IMR-90 (cell line): ENCODE data around the gene CRTC1. TPM values are rescaled to one million over a fixed set of nuclear protein-coding genes. Genes with fewer than 3 reads are reported as not detected.

Experiments
- ATAC-seq: fragments of 200-7000 bp; cut with Tn5 transposase; 2 replicates; pipeline ENCODE4 v1.9.1; 2020; ENCODE audit warnings: low read depth, mild to moderate bottlenecking, moderate library complexity
- BruUV-seq: library from RNA; stranded (reverse); fragments of 400-500 nt; replicated peaks from 2 replicates; lab custom pipeline; 2021; lab: Mats Ljungman, UMichigan
- CTCF ChIA-PET: fragments of 300-600 bp; formaldehyde crosslinking; extraction: SDS; loops from one replicate; lab custom pipeline; 2021; ENCODE audit warnings: antibody characterized with exemption; lab: Yijun Ruan, JAX
- POLR2A ChIA-PET: fragments of 300-600 bp; sonication (Branson Sonifier 250); formaldehyde crosslinking; loops from one replicate; lab custom pipeline; 2022; ENCODE audit warnings: antibody characterized with exemption; ENCODE audit not compliant: unreplicated experiment; lab: Charles Lee
- DNase-seq: peaks from one replicate; pipeline ENCODE4 v3.0.0; 2013
- H2AFZ ChIP-seq: replicated peaks from 2 replicates; pipeline ENCODE3; 2013; ENCODE audit warnings: low read length, mild to moderate bottlenecking; ENCODE audit not compliant: poor library complexity
- H2AK5ac ChIP-seq: 2 replicates; pipeline ENCODE4 v1.6.1; 2013; ENCODE audit warnings: low read depth, low read length, inconsistent platforms
- H2AK9ac ChIP-seq: replicated peaks from 2 replicates; pipeline ENCODE3; 2013; ENCODE audit warnings: mild to moderate bottlenecking, low read depth, low read length, moderate library complexity; ENCODE audit not compliant: poor library complexity
- H2BK120ac ChIP-seq: 2 replicates; pipeline ENCODE4 v1.6.1; 2013; ENCODE audit warnings: low read depth, low read length, inconsistent platforms
- H2BK15ac ChIP-seq: 3 replicates; pipeline ENCODE4 v1.6.1; 2013; ENCODE audit warnings: low read depth, low read length, inconsistent platforms
- H2BK20ac ChIP-seq: 2 replicates; pipeline ENCODE4 v1.6.1; 2013; ENCODE audit warnings: low read depth, mild to moderate bottlenecking, inconsistent platforms, low read length, moderate library complexity
- H2BK5ac ChIP-seq: 2 replicates; pipeline ENCODE4 v1.6.1; 2013; ENCODE audit warnings: mild to moderate bottlenecking, low read depth, low read length, inconsistent platforms; ENCODE audit not compliant: poor library complexity, severe bottlenecking
- H3K14ac ChIP-seq: replicated peaks from 2 replicates; pipeline ENCODE4 v1.6.1; 2013; ENCODE audit warnings: low read depth, low read length, inconsistent platforms
- H3K18ac ChIP-seq: 2 replicates; pipeline ENCODE4 v1.6.1; 2013; ENCODE audit warnings: low read depth, low read length, control low read depth
- H3K23ac ChIP-seq: 2 replicates; pipeline ENCODE4 v1.6.1; 2013; ENCODE audit warnings: low read depth, low read length, inconsistent platforms
- H3K27ac ChIP-seq: 2 replicates; pipeline ENCODE4 v1.5.1; 2013; ENCODE audit warnings: mild to moderate bottlenecking, control low read depth, low read length; ENCODE audit not compliant: insufficient read depth
- H3K27me3 ChIP-seq: 2 replicates; pipeline ENCODE4 v1.6.1; 2013; ENCODE audit warnings: low read length; ENCODE audit not compliant: control insufficient read depth, insufficient read depth
- H3K36me3 ChIP-seq: 2 replicates; pipeline ENCODE4 v1.6.1; 2013; ENCODE audit warnings: low read length, mixed read lengths; ENCODE audit not compliant: control insufficient read depth, insufficient read depth
- H3K4ac ChIP-seq: 2 replicates; pipeline ENCODE4 v1.6.1; 2013; ENCODE audit warnings: low read depth, low read length, inconsistent platforms
- H3K4me1 ChIP-seq: 2 replicates; pipeline ENCODE4 v1.6.1; 2013; ENCODE audit warnings: low read length, mixed read lengths; ENCODE audit not compliant: control insufficient read depth, insufficient read depth
- H3K4me2 ChIP-seq: 2 replicates; pipeline ENCODE4 v1.6.1; 2013; ENCODE audit warnings: low read depth, mild to moderate bottlenecking, control low read depth, low read length, moderate library complexity
- H3K4me3 ChIP-seq: 2 replicates; pipeline ENCODE4 v1.5.1; 2013; ENCODE audit warnings: low read depth, mild to moderate bottlenecking, control low read depth, low read length, moderate library complexity; ENCODE audit not compliant: insufficient read depth
- H3K56ac ChIP-seq: 2 replicates; pipeline ENCODE4 v1.6.1; 2013; ENCODE audit warnings: low read length, inconsistent platforms; ENCODE audit not compliant: insufficient read depth; ENCODE audit errors: extremely low read depth
- H3K79me1 ChIP-seq, 2 experiments: 2 replicates each; pipeline ENCODE4 v1.6.1; 2013; ENCODE audit warnings: low read length in 2 of 2, inconsistent platforms in 1 of 2, low read depth in 1 of 2
- H3K9ac ChIP-seq: 2 replicates; pipeline ENCODE4 v1.6.1; 2013; ENCODE audit warnings: low read depth, low read length, control low read depth
- H3K9me1 ChIP-seq: 2 replicates; pipeline ENCODE4 v1.6.1; 2013; ENCODE audit warnings: low read length, inconsistent platforms; ENCODE audit not compliant: insufficient read depth
- H3K9me3 ChIP-seq: 2 replicates; pipeline ENCODE4 v1.6.1; 2013; ENCODE audit warnings: low read length; ENCODE audit not compliant: control insufficient read depth, insufficient read depth
- H4K20me1 ChIP-seq: 2 replicates; pipeline ENCODE4 v1.6.1; 2013; ENCODE audit warnings: low read length, inconsistent platforms; ENCODE audit not compliant: insufficient read depth
- H4K5ac ChIP-seq: 2 replicates; pipeline ENCODE4 v1.6.1; 2013; ENCODE audit warnings: mild to moderate bottlenecking, low read depth, low read length, control low read depth
- H4K8ac ChIP-seq, 2 experiments: 2 replicates each; pipeline ENCODE4 v1.6.1; 2013; ENCODE audit warnings: low read depth in 2 of 2, low read length in 2 of 2, control low read depth in 1 of 2, inconsistent platforms in 1 of 2
- H4K91ac ChIP-seq: 2 replicates; pipeline ENCODE4 v1.6.1; 2013; ENCODE audit warnings: low read depth, low read length, inconsistent platforms; ENCODE audit not compliant: insufficient read depth
- CHD1 ChIP-seq: IDR thresholded peaks from 2 replicates; pipeline ENCODE4 v1.6.1; 2012; ENCODE audit warnings: low read depth, low read length, improper control_type of control experiment
- NFE2L2 ChIP-seq: fragments of 150-350 bp; IDR thresholded peaks from 2 replicates; pipeline ENCODE4 v1.6.1; 2016; ENCODE audit warnings: low read depth, mild to moderate bottlenecking, low read length
- POLR2A ChIP-seq: IDR thresholded peaks from 2 replicates; pipeline ENCODE4 v1.6.1; 2012; ENCODE audit warnings: mild to moderate bottlenecking, low read depth, low read length
- RAD21 ChIP-seq: IDR thresholded peaks from 2 replicates; pipeline ENCODE4 v1.6.1; 2012; ENCODE audit warnings: low read length, improper control_type of control experiment
- RCOR1 ChIP-seq: IDR thresholded peaks from 2 replicates; pipeline ENCODE4 v1.6.1; 2012; ENCODE audit warnings: mild to moderate bottlenecking, low read length, improper control_type of control experiment; ENCODE audit not compliant: insufficient replicate concordance
- SMC3 ChIP-seq: fragments of 150-350 bp; IDR thresholded peaks from 2 replicates; pipeline ENCODE4 v1.6.1; 2016; ENCODE audit warnings: low read depth, mild to moderate bottlenecking, antibody characterized with exemption, low read length, moderate library complexity
- WGBS, 2 experiments: methylation state at CpG; one replicate each; pipeline versions ENCODE4 v1.1.5 to v1.1.7; 2013; ENCODE audit warnings: missing lambda C conversion rate in 2 of 2; ENCODE audit not compliant: insufficient read length in 1 of 2; ENCODE audit errors: extremely low coverage in 2 of 2; 5-methylcytosine and 5-hydroxymethylcytosine counted together
- dilution Hi-C: fragments of 300-500 bp; cut with HindIII; formaldehyde crosslinking; loops from one replicate; pipeline ENCODE4 v1.14.3; 2018; ENCODE audit warnings: low sequenced_read_pairs; ENCODE audit not compliant: unreplicated experiment
- in situ Hi-C: fragments of 300-500 bp; cut with MboI; formaldehyde crosslinking; loops from 3 replicates; pipeline ENCODE4 v1.14.3; 2019; ENCODE audit warnings: low sequenced_read_pairs, inconsistent platforms, mixed read lengths
- intact Hi-C: fragments of 100-400 bp; cut with micrococcal nuclease; formaldehyde crosslinking; loops from 2 replicates; pipeline ENCODE4 v1.10.0; 2022
- polyA plus RNA-seq, 3 experiments: library from polyadenylated mRNA; depleted of rRNA; stranded (reverse); fragments of >200 nt; gene quantifications; 2 replicates each; pipeline ENCODE4 v1.2.3, GENCODE V29; 2012; ENCODE audit warnings: low replicate concordance in 1 of 3
- total RNA-seq: library from RNA; depleted of rRNA; stranded (reverse); fragments of >200 nt; gene quantifications from 2 replicates; pipeline ENCODE4 v1.2.3, GENCODE V29; 2012

The CRTC1 gene
- total and polyA plus RNA-seq, 2 of the 4 experiments (the other 2 are of a cell fraction) = 0.18 to 5.7 TPM

DNA sequence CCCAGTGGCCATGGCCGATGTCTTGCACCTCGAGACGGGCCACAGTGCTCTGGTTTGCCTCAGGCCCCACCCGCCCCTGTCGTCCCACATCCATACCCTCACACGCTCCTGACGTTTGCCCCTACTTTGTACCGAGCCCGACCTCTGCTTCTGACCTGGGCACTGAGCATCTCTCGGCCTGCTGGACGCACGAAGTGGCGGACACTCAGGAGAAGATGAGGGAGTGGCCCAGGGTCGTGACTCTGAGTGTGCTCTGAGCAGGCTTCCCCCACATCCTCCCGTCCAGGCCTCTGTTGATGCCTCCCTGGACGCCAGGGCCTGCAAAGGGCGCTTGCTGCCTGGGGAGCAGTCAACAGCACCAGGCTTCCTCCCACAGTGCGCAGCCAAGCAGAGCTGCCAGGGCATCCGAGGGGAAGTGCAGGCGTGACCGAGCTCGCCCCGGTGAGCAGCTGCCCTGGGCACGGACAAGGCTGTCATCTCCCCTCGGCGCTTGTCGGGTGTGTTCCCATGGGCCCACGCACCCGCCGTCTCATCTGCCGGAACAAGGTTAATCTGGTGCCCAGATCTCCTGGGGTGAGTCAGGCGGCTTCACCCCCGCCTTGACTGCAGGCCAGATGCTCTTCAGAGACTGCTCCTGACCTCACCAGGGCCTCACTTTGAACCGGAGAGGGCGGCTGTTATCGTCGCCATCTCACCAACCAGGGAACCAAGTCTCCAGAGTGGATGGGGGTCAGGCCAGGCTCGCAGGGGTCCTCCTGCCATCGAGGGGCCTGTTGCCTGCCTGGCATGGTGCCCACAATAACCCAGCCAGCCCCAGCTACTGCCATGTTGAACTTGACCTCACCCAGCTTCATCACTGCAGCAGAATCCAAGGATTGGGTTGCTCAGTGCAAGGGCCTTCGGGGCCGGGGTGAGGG, 80.5 kb downstream of the CRTC1 start:
- no peaks in the 10 kb centered on the region for H4K20me1 ChIP-seq
- H2BK15ac ChIP-seq = no peak overlapping the region
- 82% methylated on average over 23 of the region's 41 CpGs; no CpG with 5 or more reads in 1 of the 2 experiments for WGBS, 2 experiments
- BruUV-seq = no TSS peak
- no peak overlapping the region for H3K4me2 ChIP-seq
- intact Hi-C loops = no loop called here
- no peak overlapping the region for H3K56ac ChIP-seq
- peaks cover 3% of the 10 kb centered on the region; the same call in 1 of the 2 replicates for H3K36me3 ChIP-seq
- no peak overlapping the region for H2BK5ac ChIP-seq
- H3K27ac ChIP-seq = no peak overlapping the region
- ATAC-seq (peak; percentile 43), DNase-seq (peak; percentile 27)
- no peaks in the 10 kb centered on the region for H3K9me3 ChIP-seq
- no peak overlapping the region for H2BK120ac ChIP-seq
- no peak overlapping the region for H4K8ac ChIP-seq
- no peaks in the 10 kb centered on the region for H3K27me3 ChIP-seq
- TF ChIP-seq CHD1 = no peak
- no peak for TF ChIP-seq RCOR1
- TF ChIP-seq NFE2L2 = no peak
- no peak for TF ChIP-seq POLR2A
- no peak for TF ChIP-seq RAD21
- no peak for TF ChIP-seq SMC3
- no peak overlapping the region for H3K18ac ChIP-seq
- POLR2A ChIA-PET = no interaction called here
- no peak overlapping the region for H2BK20ac ChIP-seq
- no peak overlapping the region for H3K14ac ChIP-seq
- peaks cover 4% of the 10 kb centered on the region for H3K4me1 ChIP-seq
- no peak overlapping the region for H4K91ac ChIP-seq
- no peak overlapping the region for H3K4ac ChIP-seq
- no peaks in the 10 kb centered on the region for H3K79me1 ChIP-seq
- no peak overlapping the region for H2AK5ac ChIP-seq
- no peak overlapping the region for H2AFZ ChIP-seq
- H3K4me3 ChIP-seq = no peak overlapping the region
- dilution Hi-C loops = no loop called here
- CTCF ChIA-PET = no interaction called here
- no peak overlapping the region for H4K5ac ChIP-seq
- H2AK9ac ChIP-seq = no peak overlapping the region
- no peak overlapping the region for H3K9ac ChIP-seq
- H3K23ac ChIP-seq = no peak overlapping the region
- H3K9me1 ChIP-seq = 0 out of 2 replicates have a peak, but pooled peaks cover 3% of the 10 kb centered on the region
- in situ Hi-C loops = no loop called here
